ENCODE data around the gene NETO2.
"Not testable (repeated sequence)": the region's sequence is repeated elsewhere in the genome, so short reads cannot be mapped to it uniquely, and the experiment has no call there.

Gene NETO2

GRCh38 chr16:47067203-47067602 lies 76.5 kb downstream of the NETO2 start:
- DNase-seq: no peak

GRCh38 chr16:47065766-47066688 lies 77.7 kb downstream of the NETO2 start:
- no peak for DNase-seq

- DNase-seq: no peak
Measured at GRCh38 chr16:47064775-47065174, 79.0 kb downstream of the NETO2 start.

- DNase-seq: no peak
Measured at GRCh38 chr16:47063011-47063724, 80.6 kb downstream of the NETO2 start.

GRCh38 chr16:47061204-47061603 lies 82.5 kb downstream of the NETO2 start:
- no peak for DNase-seq

GRCh38 chr16:47060596-47060995 lies 83.1 kb downstream of the NETO2 start:
- no peak for DNase-seq

- no peak for DNase-seq
Measured at GRCh38 chr16:47059991-47060390, 83.8 kb downstream of the NETO2 start.

- DNase-seq: not testable (repeated sequence)
Measured at GRCh38 chr16:47059130-47059529, 84.6 kb downstream of the NETO2 start.

- DNase-seq: no peak
Measured at GRCh38 chr16:47058295-47059086, 85.3 kb downstream of the NETO2 start.

GRCh38 chr16:47057630-47057993 lies 86.1 kb downstream of the NETO2 start:
- no peak for DNase-seq

- no peak for DNase-seq
Measured at GRCh38 chr16:47056688-47057629, 86.8 kb downstream of the NETO2 start.

GRCh38 chr16:47056061-47056460 lies 87.7 kb downstream of the NETO2 start:
- not testable (repeated sequence) for DNase-seq

GRCh38 chr16:47055136-47055885 lies 88.4 kb downstream of the NETO2 start:
- DNase-seq: no peak

GRCh38 chr16:47054306-47054705 lies 89.4 kb downstream of the NETO2 start:
- no peak for DNase-seq

- DNase-seq: no peak
Measured at GRCh38 chr16:47053895-47054294, 89.8 kb downstream of the NETO2 start.

- no peak for DNase-seq
Measured at GRCh38 chr16:47052666-47053640, 90.8 kb downstream of the NETO2 start.

- DNase-seq: no peak
Measured at GRCh38 chr16:47051031-47051430, 92.7 kb downstream of the NETO2 start.

GRCh38 chr16:47049901-47050583 lies 93.7 kb downstream of the NETO2 start:
- DNase-seq: no peak

Data from anterior cingulate cortex (tissue), 58 donors.